ENCODE measurements around the gene NIPAL4.

The NIPAL4 gene

GRCh38 chr5:157513182-157513581 lies 53.2 kb downstream of the NIPAL4 start:
- in situ Hi-C loops (cut with MboI; ENCODE audit: low sequenced_read_pairs): no loop called here

GRCh38 chr5:157514974-157515373 lies 55.0 kb downstream of the NIPAL4 start:
- in situ Hi-C loops (cut with MboI; ENCODE audit: low sequenced_read_pairs): no loop called here

DNA sequence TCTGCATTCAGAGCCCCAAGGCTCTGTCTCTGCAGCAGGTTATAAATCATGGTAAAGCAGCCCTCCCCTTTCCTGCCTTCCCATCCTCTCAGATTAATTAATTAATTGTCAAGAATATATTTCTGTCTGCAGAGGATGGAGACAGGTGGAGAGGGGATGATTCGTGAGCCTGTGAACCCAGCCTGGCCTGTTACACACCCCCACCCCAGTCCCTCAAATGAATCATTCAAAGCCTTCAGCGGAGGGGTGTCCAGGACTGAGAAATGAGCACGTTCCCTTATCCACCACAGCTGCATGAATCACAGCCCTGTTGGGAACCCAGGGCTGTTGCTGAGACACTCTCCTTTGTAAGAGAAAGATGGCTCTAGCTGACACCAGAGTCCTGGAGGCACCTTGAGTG lies 56.0 kb downstream of the NIPAL4 start:
- in situ Hi-C loops (cut with MboI; ENCODE audit: low sequenced_read_pairs): no loop called here

DNA sequence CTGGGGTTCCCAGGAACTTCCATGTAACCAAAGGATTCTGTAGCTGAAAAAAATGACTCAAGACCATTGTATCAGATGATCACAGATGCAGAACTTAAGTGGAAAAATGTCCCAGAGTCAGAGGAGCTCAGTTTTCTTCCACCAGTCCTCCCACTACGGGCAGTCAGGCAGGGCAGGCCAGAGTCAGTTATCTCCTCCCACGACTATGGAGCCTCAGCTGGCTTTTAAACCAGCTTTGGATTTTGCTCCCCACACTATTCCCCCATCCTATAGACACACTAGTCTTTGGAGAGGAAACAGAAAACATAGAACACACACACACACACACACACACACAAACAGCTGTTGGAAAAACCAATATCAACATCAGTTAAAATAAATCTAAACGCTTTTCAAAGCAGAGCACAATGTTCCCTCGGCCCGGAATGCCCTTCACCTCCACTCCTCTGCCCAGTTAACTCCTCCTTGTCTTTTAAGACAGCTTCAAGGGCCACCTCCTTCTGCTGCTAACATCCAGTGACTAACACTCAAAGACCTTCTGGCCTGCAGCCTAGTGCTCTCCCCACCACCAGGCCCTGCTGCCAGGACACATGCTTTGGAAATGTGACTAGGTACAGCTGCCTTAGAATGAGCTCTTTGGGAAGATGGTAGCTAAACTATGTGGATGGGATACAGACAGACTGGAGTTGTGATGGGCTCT lies 56.8 kb downstream of the NIPAL4 start:
- in situ Hi-C loops (cut with MboI; ENCODE audit: low sequenced_read_pairs): no loop called here

DNA sequence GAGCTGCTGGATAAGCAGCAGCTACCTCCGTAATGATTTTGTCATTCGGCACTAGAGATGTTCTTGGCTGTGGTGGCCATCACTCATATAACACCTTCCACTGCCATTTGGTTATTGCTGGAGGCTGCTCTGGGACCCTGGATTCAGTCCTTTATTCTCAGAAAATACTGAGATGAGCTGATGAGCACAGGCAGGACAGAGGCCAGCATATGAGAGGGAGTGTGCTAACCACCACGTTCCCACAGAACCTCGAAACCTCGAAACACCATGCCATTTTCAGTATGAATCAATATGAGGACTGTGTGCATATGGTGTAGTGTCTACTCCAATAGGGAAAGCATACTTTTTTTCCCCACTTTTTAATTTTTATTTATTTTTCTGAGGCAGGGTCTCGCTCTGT lies 59.0 kb downstream of the NIPAL4 start:
- in situ Hi-C loops (cut with MboI; ENCODE audit: low sequenced_read_pairs): no loop called here

- in situ Hi-C loops (cut with MboI; ENCODE audit: low sequenced_read_pairs): no loop called here
These were observed 59.7 kb downstream of the NIPAL4 start for GRCh38 chr5:157519579-157520253.

GRCh38 chr5:157520911-157521703 lies 61.1 kb downstream of the NIPAL4 start:
- in situ Hi-C loops (cut with MboI; ENCODE audit: low sequenced_read_pairs): no loop called here

DNA sequence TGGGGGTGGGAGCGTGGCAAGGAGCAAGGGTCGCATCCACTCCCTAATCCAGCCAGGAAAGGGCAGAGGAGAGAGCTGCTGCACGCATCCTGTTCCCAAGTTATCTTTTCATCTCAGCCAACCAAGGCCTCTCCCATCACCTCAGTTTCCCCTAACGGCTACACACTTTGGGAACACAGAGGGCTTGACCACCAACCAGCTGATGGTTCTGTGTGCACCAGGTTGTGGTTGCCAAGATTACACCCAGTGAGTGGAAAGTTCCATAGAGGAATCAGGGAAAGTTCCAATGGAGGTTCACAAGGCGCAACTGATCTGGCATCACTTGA lies 61.7 kb downstream of the NIPAL4 start:
- in situ Hi-C loops (cut with MboI; ENCODE audit: low sequenced_read_pairs): no loop called here

GRCh38 chr5:157523976-157524375 lies 64.0 kb downstream of the NIPAL4 start:
- in situ Hi-C loops (cut with MboI; ENCODE audit: low sequenced_read_pairs): no loop called here
